CD1c-positive myeloid dendritic cell (primary cell): ENCODE measurements around the gene TMEM161B.
"Not testable (repeated sequence)": the region's sequence is repeated elsewhere in the genome, so short reads cannot be mapped to it uniquely, and the experiment has no call there.

Source experiments
- DNase-seq: peaks from one replicate; pipeline ENCODE4 v3.0.0-alpha.2; 2016; ENCODE audit errors: extremely low spot score

The TMEM161B gene

DNA sequence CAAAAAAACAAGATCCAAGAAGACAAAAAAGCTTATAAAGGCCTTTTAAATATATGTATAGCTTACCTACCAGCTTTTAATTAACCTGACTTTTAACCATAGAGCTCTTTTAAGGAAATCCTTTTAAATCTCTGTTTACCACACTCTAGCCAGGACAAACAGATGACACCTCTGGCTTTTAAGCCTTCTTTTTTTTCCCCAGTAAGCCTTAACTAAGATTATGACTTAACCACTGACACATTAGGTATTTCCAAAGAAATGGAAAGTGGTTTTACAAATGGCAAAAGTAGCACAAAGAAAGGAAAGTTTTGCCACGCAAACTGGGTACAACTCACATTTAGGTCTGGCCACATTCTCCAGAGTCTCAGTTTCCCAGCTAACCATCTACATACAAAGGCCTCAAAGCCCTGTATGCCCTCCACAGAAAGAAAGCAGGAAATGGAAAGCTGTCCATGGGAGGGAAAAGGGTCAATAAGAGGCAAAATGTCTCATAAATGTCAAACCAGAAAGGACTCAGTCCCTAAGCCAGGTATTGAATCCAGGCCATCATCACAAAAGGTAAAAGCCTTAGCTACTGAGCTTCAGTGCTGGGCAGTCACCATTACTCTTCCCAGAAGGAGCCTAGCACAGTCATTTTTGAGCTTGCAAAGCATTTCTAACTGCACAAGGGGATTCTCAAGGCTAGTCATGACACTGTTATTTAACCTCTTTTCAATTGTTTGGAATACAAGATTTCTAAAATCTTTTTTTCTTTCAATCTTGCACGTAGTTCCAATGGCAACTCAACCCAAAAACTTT is 19.7 kb downstream of the TMEM161B start:
- DNase-seq, result no peak

DNA sequence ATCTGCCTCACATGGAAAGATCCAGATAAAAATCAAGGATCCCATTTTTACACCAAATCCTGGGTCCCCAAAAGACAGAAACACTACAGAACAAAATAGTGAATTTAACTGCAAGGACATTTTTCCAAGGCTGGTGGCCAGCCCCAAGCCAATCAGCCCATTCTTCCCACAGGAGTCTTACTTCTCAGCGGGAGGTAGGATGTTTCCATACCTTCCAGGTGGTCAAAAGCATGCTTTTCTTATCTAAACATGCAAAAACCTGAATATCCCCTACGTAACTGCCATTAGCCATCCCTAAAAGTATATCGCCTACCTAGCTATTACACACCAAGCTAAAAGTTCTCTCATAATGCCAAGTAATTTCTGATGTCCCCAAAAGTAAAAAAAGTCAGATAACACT is 20.6 kb downstream of the TMEM161B start:
- no peak for DNase-seq

DNA sequence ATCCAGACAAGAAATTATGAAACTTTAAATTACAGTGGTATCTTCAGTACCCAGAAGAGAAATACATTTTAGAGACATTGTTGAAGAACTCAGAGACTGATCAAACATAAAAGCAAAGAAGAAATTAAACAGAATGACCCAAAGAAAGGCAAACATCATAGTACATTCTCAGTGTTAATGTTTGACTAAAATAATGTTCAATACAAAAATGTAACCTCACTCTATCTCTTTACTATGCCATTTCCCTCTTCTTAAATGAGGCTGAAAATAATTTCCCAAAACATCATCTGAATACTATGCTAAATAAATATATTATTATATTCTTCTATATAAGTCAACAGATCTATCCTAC is 22.8 kb downstream of the TMEM161B start:
- DNase-seq, result no peak

DNA sequence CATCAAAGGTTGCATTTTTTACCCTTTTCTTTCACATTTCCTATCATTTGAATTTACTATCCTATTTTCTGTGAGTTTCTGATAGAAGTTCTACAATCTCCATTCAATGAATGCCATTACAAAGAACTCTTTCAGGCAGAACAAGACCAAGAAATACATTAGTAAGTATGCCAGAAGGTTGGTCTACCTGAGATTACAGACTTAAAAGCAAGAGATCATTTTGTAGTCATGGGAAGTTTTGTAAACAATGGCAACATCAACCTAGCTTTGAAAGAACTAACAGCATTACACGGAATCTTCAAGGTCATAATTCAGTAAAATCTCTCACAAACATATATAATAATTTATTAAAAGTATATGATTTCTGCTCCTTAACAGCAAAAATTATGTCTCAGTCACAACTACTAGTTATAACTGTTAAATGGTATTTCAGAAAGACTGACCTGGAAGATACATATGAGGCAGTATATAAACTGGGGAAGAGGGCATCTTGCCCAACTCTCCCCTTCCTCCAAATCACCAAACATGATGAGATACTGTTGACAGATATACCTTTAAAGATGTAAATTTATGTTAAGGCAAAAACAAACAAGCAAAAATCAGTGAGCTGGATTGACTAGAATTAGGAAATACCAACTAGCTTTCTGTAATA is 23.3 kb downstream of the TMEM161B start:
- DNase-seq, result no peak

DNA sequence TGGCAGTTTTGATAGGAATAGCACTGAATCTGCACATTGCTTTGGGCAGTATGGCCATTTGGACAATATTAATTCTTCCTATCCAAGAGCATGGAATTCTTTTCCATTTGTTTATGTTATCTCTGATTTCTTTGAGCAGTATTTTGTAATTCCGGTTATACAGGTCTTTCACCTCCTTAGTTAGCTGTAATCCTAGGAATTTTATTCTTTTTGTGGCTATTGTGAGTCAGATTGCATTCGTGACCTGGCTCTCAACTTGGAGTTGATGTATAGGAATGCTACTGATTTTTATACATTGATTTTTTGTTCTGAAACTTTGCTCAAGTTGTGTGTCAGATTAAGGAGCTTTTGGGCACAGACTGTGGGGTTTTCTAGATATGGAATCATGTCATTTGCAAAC is 24.0 kb downstream of the TMEM161B start:
- no peak for DNase-seq

DNA sequence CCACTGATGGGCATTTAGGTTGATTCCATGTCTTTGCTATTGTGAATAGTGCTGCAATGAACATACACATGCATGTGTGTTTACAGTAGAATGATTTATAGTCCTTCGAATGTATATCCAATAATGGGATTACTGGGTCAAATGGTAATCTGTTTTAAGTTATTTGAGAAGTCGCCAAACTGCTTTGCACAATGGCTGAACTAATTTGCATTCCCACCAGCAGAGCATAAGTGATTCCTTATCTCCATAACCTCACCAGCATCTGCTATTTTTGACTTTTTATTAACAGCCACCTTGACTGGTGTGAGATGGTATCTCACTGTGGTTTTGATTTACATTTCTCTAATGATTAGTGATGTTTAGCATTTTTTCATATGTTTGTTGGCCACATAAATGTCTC is 25.2 kb downstream of the TMEM161B start:
- not testable (repeated sequence) for DNase-seq

DNA sequence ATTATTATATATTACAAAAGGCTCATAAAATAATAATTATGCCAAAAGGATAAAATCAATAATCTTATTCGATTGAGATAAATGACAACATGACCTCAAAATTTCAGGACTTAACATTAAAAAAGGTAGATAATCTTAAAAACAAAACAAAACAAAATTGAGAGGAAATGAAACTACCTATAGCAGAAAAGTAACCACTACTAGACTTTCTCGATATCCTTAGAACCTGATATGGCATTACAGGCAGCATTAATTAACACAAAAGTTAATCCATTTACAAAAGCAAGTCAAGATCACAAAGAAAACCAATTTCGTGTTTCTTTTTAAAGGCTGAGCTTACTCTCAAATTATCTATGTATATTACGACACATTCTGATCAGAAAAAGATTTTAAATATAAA is 29.9 kb downstream of the TMEM161B start:
- no peak for DNase-seq

DNA sequence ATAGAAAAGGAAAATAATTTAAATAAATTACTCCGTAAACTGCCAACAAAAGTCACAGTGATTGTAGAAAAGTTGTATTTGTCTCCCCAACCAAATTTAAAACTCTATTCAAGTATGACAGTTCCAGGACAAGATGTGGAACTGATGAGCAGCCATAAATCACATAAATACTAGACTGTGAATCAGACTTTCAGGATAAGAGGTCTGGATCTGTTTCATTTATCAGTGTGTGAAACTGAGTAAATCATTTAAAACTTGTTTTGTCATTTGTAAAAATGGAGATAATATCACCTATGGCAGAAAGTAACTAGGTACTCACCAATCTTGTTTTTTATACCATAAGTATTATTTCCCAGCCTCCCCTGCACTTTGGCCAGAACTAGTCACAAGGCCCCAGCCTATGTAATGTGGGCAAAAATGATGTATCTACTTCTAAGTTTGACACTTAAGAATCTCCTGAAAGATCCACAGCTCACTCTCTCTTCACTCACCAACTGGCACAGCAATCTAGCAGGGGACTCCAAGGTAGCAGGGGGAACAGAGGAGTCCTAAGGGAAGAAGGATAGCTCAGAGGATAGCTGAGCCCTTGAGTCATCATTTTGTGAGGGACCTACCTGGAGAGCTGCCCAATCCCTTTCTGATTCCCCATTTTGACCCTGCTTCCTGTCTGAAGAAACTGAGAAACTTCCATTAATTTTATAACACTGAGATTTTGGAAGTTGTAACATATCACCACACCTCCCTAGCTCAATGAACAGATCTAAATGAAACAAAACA is 31.6 kb downstream of the TMEM161B start:
- no peak for DNase-seq

DNA sequence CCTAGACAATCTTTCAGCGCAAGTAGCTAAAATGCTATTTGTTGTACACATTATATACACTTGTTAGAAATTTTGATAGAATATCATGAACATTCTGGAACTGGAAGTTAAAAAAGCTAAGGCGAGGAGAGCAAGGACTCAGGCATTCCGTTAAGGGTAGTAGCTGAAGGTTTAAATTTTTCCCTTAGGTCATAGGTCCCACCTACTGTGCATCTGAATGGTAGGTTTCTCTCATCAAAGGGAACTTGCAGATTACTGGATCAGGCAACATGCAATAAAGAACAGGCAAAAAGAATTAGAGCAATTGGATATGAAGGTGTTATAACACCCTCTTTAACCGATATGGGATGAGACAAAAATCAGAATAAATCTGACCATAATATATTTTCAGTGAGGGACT is 32.8 kb downstream of the TMEM161B start:
- no peak for DNase-seq

DNA sequence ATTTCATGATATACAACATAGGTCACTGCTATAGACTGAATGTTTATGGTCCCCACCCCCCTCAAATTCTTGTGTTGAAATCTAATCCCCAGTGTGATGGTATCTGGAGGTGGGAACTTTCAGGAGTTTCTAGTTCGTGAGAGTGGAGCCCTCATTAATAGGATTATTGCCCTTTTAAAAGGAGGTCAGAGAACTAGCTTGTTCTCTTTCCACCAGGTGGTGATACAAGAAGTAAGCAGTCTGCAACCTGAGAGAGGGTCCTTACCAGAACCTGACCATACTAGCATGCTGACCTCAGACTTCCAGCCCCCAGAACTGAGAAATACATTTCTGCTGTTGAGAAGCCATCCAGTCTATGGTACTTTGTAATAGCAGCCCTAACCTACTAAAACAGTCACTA is 33.3 kb downstream of the TMEM161B start:
- DNase-seq, result no peak

DNA sequence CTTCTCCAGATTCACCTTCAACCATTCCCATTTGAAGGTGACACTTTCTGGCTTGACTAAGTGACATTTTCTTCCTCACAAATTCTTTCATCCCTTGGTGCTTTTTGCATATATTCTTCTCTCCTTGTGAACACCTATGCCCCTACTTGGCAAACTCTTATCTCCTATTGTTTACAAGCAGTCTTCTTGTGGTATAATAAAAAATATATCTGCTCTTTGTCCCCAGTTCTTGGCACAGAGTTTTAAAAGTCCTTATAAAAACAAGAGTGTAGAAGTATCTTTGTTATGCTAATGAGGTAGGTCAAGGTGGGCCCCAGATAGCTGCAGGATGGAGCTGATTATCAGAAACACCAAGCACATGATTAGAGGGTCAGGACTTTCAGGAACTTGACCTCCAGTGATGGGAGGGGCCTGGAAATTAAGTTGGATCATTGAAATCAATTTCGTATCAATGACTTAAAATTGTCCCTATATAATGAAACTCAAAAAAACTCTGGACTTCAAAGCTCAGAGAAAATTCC is 38.0 kb downstream of the TMEM161B start:
- no peak for DNase-seq

DNA sequence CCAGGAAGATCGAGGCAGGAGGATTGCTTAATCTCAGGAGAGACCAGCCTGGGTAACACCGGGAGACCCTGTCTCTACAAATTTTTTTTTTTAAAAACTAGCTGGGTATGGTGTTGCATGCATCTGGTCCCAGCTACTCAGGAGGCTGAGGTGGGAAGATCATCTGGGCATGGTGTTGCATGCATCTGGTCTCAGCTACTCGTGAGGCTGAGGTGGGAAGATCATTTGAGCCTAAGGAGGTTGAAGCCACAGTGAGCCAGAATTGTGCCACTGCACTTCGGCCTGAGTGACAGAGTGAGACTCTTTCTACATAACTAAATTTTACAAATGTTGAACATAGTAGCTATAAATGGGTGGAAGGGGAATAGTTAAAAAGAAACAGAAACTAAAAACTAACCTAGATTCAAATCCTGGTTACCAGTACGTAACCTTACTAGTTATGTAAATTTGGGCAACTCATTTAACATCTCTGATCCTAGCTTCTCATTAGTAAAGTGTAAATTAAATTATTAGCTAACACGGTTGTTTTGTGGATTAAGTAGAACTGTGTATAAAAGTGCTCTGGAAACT is 41.7 kb downstream of the TMEM161B start:
- DNase-seq, result no peak

DNA sequence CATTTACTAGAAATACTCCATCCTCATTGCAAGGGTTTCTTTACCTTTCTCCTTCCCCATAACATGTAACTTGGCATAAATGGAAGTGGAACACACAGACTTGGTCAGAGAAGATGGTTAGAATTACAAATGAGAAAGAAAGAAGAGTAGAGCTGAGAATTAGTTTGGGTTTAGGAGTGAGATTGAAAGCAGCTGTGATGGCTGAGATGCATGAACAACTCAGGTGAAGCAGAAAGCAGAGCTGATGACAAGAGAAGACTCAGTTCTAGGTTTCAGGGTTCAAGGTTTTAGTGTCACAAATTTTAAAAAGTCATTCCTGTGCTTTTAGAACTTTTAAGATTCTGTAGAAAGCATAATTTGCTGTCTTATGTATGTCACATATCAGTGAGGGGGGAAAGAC is 54.0 kb downstream of the TMEM161B start:
- DNase-seq, result no peak

DNA sequence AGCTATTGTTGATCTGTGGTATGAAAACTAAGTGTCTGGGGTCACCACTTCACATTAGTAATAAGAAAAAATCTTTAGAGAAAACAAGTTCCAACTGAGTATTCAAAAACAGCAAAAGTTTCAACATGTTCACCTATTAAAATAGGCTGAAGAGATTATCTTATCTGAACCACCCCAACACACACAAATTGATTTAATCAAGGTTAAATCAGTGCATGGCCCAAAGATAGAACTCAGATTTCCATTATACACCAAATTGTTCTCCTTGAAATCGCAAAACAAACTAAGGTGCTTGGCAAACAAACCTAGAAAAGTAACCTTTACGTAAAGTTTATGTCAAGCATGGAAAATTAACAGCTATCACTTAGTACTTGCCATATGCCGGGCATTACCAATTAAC is 61.1 kb downstream of the TMEM161B start:
- no peak for DNase-seq

DNA sequence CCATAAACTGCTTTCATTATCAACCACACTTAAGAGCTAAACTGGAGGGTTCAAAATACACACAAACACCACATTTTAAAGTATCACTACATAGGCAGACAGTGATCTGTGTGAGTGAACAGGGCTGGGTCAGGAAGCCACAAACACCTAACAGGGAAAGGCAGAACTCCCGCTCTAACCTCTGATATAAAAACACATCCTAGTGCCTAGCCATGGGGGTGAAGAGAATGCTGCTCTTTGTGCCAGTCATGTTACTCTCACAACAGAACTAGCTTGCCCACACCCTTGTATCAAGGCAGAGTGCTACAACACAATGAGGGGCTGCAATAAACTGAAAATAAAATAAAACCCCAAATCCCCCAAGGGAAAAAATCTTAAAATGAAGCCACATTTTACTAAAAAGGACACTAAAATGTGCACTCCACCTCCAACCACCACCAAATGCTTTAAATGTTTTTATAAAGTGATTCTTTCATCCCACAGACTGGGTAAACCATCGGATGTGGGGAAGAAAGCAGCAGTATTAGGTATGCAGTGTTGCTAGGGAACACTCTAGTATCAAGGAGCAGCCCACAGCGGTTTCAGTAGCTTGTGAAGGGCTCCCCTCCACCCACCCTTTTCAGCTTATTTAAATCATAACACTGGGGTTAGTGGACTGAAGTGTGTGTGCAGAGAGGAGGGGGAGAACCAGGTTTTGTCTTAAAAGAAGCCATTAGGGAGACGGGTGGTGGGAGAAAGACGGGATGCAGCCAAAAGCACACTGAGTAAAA is 64.5 kb downstream of the TMEM161B start:
- DNase-seq, result no peak

DNA sequence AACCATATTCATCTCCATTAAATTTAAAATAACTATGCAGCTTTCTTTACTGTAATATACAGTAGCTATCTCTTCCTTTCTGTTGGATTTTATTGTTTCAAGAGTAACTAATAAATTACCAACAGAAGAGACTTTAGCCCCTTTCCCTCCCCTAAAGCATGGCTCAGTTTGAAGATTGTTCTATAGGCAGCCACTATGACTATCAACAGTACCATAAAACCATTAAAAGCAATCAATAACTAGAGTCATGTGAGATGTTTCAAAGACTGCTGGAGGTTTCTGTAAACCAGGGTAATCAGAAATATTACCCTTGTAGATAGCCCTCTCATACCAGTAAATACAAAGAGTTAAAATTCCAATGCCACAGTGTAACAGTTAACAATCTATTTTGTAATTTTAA is 73.0 kb downstream of the TMEM161B start:
- DNase-seq, result no peak

DNA sequence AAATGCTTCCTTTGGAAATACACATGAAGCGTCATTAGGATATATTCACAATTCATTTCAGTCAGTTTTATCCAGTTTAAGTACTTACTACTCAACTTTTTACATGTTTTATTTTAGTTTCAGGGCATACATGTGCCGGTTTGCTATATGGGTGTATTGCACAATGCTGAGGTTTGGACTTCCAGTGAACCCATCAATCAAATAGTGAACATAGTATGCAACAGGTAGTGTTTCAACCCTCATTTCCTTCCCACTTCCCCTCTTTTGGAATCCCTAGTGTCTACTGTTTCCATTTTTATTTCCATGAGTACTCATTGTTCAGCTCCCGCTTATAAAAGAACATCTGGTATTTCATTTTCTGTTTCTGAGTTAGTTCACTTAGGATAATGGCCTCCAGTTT is 74.7 kb downstream of the TMEM161B start:
- no peak for DNase-seq

DNA sequence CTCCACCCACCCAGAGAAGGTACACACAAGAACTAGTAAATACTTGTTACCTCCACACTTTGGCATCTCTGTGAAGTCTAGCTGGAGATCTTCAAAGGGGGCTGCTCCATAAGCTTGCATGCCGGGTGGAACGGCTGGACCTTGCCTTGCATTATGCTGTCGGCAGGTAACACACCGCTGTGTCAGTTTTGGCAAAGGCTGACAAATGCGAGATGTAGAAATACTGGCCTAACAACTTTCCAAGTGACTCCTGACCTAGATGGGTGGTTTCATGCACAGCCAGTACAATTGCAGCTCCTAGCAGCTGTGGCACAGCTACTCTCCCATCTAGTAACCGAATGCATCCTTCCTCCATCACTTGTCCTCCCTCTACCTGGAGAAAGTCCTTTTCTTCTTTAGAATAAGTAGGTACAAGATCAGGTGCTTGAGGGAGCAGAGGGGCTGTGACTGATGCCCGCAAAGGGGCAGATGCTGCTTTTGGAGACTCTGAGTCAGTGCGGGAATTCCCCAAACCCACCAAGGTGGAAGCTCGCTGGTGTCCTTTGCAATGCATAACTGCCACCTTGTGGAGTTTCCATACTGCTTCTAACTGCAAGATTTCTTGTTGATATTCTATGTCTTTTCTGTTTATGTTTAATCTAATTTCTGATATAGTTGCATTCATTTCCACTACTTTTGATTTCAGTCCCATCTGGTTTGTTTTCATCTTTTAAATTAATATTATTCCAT is 78.4 kb downstream of the TMEM161B start:
- DNase-seq, result no peak

DNA sequence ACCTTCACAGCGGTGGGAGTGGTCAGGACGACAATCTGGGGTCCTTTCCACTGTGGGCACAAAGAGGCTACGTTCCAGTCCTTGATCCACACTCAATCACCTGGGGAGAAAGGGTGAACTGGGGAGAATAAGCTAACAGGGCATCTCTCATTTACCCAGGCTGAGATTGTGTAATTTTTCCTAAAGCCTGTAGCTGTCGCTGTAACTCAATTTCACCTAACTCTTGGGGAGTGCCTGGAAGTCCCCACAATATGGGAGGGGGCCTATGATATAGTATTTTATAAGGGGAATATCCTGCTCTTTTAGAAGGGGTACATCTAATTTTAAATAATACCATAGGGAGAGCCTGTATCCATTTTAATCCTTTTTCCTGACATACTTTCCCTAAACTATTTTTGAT is 79.2 kb downstream of the TMEM161B start:
- not testable (repeated sequence) for DNase-seq

DNA sequence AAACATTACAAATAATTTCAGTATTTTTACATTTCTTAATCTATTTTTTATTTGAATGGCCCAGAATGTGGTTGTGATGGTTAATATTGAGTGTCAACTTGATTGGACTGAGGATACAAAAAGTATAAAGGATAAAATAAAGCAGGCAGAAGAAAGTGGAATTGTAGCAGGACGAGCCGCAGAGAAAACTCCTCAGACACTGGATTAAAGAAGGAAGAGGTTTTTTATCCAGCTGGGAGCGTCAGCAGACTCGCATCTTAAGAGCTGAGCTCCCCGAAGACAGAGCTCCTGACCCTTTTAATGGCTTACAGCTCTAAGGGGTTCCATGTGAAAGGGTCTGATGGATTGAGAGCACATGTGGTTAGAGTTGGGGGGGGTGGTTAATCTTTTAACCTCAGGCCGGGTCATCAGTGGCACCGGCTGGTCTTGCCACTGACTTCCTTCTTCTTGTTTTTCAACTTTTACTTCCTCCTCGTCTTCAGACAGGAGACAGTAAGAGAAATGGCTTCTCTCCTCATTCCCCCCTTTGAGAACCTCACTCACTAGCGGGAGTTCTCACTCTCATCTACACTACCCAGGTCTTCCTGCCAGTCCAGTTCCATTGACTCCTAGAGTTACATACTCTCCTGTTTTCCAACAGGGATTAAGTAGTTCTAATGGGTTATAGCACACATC is 80.0 kb downstream of the TMEM161B start:
- no peak for DNase-seq
